PC-3 (cell line): ENCODE results near the gene BIRC5. TPM values are rescaled to one million over a fixed set of nuclear protein-coding genes. Genes with fewer than 3 reads are reported as not detected.

Source experiments
- ATAC-seq: fragments of 200-7000 bp; cut with Tn5 transposase; 2 replicates; pipeline ENCODE4 v1.9.1; 2020; ENCODE audit warnings: mild to moderate bottlenecking, moderate library complexity
- BruUV-seq: library from RNA; stranded (reverse); fragments of 400-500 nt; replicated peaks from 2 replicates; lab custom pipeline; 2021; lab: Mats Ljungman, UMichigan
- CTCF ChIA-PET: fragments of 300-600 bp; sonication (Branson Sonifier 250); formaldehyde crosslinking; loops from one replicate; lab custom pipeline; 2022; ENCODE audit warnings: antibody characterized with exemption; lab: Charles Lee
- POLR2A ChIA-PET: fragments of 300-600 bp; sonication (Branson Sonifier 250); formaldehyde crosslinking; loops from one replicate; lab custom pipeline; 2022; ENCODE audit warnings: antibody characterized with exemption; ENCODE audit not compliant: unreplicated experiment; lab: Charles Lee
- DNase-seq: peaks from one replicate; pipeline ENCODE4 v3.0.0-alpha.2; 2015
- H2AFZ ChIP-seq: fragments of 300-600 bp; sonication (generic); 2 replicates; pipeline ENCODE4 v1.6.0; 2016; ENCODE audit warnings: antibody characterized with exemption, low read length
- H3F3A ChIP-seq: fragments of 300-600 bp; sonication (generic); one replicate; pipeline ENCODE4 v1.6.0; 2017; ENCODE audit warnings: antibody characterized with exemption, low read length, control low read depth, mild to moderate bottlenecking; ENCODE audit not compliant: unreplicated experiment
- H3K27ac ChIP-seq: fragments of 300-600 bp; sonication (generic); 2 replicates; pipeline ENCODE4 v1.5.1; 2016; ENCODE audit warnings: mild to moderate bottlenecking, low read length
- H3K27me3 ChIP-seq: fragments of 300-600 bp; sonication (generic); 2 replicates; pipeline ENCODE4 v1.6.1; 2016; ENCODE audit warnings: low read length, mixed read lengths
- H3K36me3 ChIP-seq: fragments of 300-600 bp; sonication (generic); 2 replicates; pipeline ENCODE4 v1.6.1; 2016; ENCODE audit warnings: low read depth, mixed run types, low read length, mixed read lengths
- H3K4me1 ChIP-seq: fragments of 300-600 bp; sonication (generic); 2 replicates; pipeline ENCODE4 v1.5.1; 2016; ENCODE audit warnings: low read length; ENCODE audit not compliant: insufficient read depth
- H3K4me2 ChIP-seq: fragments of 300-600 bp; sonication (generic); 2 replicates; pipeline ENCODE4 v1.6.0; 2016; ENCODE audit warnings: low read length
- H3K4me3 ChIP-seq: fragments of 300-600 bp; sonication (generic); 2 replicates; pipeline ENCODE4 v1.5.1; 2016; ENCODE audit warnings: mild to moderate bottlenecking, low read length, mixed read lengths
- H3K79me2 ChIP-seq: fragments of 300-600 bp; sonication (generic); 2 replicates; pipeline ENCODE4 v1.6.1; 2017; ENCODE audit warnings: low read length, mixed read lengths
- H3K9ac ChIP-seq: fragments of 300-600 bp; sonication (generic); 2 replicates; pipeline ENCODE4 v1.6.0; 2016; ENCODE audit warnings: mild to moderate bottlenecking, low read length
- H3K9me2 ChIP-seq: fragments of 300-600 bp; sonication (generic); replicated peaks from 2 replicates; pipeline ENCODE4 v1.6.1; 2016; ENCODE audit warnings: mixed run types, low read length, mixed read lengths
- H3K9me3 ChIP-seq: fragments of 300-600 bp; sonication (generic); 2 replicates; pipeline ENCODE4 v1.6.1; 2016; ENCODE audit warnings: low read length, mixed read lengths
- H4K20me1 ChIP-seq: fragments of 300-600 bp; sonication (generic); 2 replicates; pipeline ENCODE4 v1.6.1; 2016; ENCODE audit warnings: low read length, mixed read lengths
- EZH2 ChIP-seq: fragments of 300-600 bp; sonication (generic); IDR thresholded peaks from one replicate; pipeline ENCODE4 v1.6.1; 2017; ENCODE audit warnings: antibody characterized with exemption, mild to moderate bottlenecking, low read length; ENCODE audit not compliant: unreplicated experiment
- EZH2phosphoT487 ChIP-seq: fragments of 300-600 bp; sonication (generic); IDR thresholded peaks from 2 replicates; pipeline ENCODE4 v1.6.1; 2018; ENCODE audit warnings: mild to moderate bottlenecking, antibody characterized with exemption, low read length, borderline replicate concordance
- intact Hi-C: fragments of 100-400 bp; cut with micrococcal nuclease; formaldehyde crosslinking; loops from 2 replicates; pipeline ENCODE4 v1.9.0; 2023
- total RNA-seq: library from RNA; depleted of rRNA; stranded (reverse); fragments of >200 nt; gene quantifications from 2 replicates; pipeline ENCODE4 v1.2.3, GENCODE V29; 2014
- TF ChIP-seq, protein P1 (sequence below): fragments of 300-600 bp; sonication (generic); conservative IDR thresholded peaks from 2 replicates; pipeline ENCODE4 v1.5.1; 2017; ENCODE audit warnings: antibody characterized with exemption, low read depth, mild to moderate bottlenecking, low read length

Gene BIRC5
- total RNA-seq, 1 experiment from 2014 or later: 304 TPM

DNA sequence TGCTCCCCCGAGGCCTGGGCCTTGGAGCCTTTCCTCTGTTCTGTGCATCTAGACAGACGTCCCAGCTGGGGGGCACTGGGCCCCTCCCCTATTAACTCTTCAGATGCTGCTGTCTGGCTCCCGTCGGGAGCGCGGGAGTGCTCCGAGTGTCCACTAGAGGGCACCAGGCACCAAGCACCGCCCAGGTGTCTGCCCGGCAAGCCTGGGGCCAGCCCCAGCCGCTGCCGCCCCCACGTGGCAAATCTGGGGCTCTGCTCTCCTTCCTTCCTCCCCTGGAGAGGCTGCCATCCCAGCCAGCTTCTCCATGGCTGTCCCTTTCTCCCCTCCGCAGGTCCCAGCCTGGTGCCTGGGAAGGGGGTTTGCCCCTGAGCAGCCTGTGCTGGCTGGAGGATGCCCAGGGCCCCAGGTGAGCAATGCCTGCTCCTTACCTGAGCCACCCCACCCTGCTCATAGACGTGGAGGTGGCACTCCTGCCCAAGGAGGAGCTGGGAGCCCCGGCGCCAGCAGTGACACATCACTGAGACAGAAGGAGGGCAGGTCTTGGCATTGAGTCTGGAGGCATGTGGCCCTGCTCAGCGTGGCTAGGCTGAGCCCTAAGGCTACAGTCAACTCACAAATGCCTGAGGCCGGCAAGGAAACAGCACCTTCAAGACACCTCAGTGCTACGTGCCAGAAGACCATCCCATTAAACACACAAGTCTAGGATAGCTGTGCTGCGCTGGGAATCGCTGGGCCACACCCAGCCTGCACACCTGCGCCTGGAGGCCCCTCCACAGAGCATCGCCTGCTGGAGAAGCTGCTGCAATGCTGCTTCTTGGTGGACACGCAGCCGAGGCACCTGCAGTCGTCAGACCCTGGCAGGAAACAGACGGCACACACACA lies 37.1 kb downstream of the BIRC5 start:
- H3K4me3 ChIP-seq: peak overlapping the region; percentile 54

DNA sequence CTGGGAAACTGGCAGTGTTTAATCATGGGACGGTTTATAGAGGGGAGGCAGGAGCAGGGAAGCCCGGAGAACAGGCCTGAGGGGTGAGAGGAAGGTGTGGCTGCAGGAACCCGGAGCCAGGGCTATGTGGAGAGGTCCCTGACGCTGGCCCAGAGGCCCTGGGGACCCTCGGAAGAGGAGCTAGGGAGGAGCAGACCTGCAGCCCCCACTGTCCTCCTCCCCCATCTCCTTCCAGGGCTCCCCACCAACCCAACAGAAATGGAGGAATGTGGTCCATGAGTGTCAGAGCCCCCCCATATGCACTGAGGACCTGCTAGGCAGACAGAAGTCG lies 37.7 kb downstream of the BIRC5 start:
- Histone ChIP-seq H3K27me3 (no peaks in the 10 kb centered on the region), H3K79me2 (0 out of 2 replicates have a peak, but pooled peaks cover 4% of the 10 kb centered on the region), H2AFZ (peak overlapping the region; percentile 59), H3K27ac (peak overlapping the region; percentile 75), H3F3A (no peaks in the 10 kb centered on the region), H3K9ac (peak overlapping the region; percentile 39), H3K4me3 (peak overlapping the region; percentile 54; the same call in 1 of the 2 replicates), H3K36me3 (no peaks in the 10 kb centered on the region), H3K9me2 (no peaks in the 10 kb centered on the region), H3K9me3 (no peaks in the 10 kb centered on the region), H3K4me1 (peaks cover 18% of the 10 kb centered on the region), H3K4me2 (peak overlapping the region; percentile 82), H4K20me1 (no peaks in the 10 kb centered on the region)
- intact Hi-C loops: loop anchor here (1.0 to 5.0 kb wide), 5 partner anchors 64 to 234 kb away; partner anchors contain the start of genes AFMID and TK1
- ChIA-PET CTCF (interaction anchor here (0.5 to 2.1 kb wide), 29 partner anchors 9 to 514 kb away, joined by 3 to 37 read pairs (median 4); partner anchors contain the start of genes AFMID, SOCS3, TK1 and TMC6), POLR2A (no interaction called here)
- BruUV-seq: no TSS peak
- no peak for TF ChIP-seq EZH2
- TF ChIP-seq, protein P1, sequence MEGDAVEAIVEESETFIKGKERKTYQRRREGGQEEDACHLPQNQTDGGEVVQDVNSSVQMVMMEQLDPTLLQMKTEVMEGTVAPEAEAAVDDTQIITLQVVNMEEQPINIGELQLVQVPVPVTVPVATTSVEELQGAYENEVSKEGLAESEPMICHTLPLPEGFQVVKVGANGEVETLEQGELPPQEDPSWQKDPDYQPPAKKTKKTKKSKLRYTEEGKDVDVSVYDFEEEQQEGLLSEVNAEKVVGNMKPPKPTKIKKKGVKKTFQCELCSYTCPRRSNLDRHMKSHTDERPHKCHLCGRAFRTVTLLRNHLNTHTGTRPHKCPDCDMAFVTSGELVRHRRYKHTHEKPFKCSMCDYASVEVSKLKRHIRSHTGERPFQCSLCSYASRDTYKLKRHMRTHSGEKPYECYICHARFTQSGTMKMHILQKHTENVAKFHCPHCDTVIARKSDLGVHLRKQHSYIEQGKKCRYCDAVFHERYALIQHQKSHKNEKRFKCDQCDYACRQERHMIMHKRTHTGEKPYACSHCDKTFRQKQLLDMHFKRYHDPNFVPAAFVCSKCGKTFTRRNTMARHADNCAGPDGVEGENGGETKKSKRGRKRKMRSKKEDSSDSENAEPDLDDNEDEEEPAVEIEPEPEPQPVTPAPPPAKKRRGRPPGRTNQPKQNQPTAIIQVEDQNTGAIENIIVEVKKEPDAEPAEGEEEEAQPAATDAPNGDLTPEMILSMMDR: no peak
- no peak for TF ChIP-seq EZH2phosphoT487
- DNase-seq: no peak
- ATAC-seq: peak; percentile 2; the same call in 1 of the 2 replicates

More for the DNA sequence above, 37.1 kb downstream of the BIRC5 start:
- DNase-seq (peak; percentile 94), ATAC-seq (peak; percentile 87)
- Histone ChIP-seq H3K9me3 (no peaks in the 10 kb centered on the region), H3K4me2 (peak overlapping the region; percentile 82), H2AFZ (peak overlapping the region; percentile 59), H3K9ac (peak overlapping the region; percentile 39), H3K27me3 (no peaks in the 10 kb centered on the region), H3K9me2 (no peaks in the 10 kb centered on the region), H3K27ac (peak overlapping the region; percentile 75), H3K79me2 (0 out of 2 replicates have a peak, but pooled peaks cover 4% of the 10 kb centered on the region), H3K36me3 (no peaks in the 10 kb centered on the region), H3K4me1 (peaks cover 18% of the 10 kb centered on the region), H3F3A (no peaks in the 10 kb centered on the region), H4K20me1 (no peaks in the 10 kb centered on the region)
- TF ChIP-seq, protein P1: peak; percentile 100
- no peak for TF ChIP-seq EZH2phosphoT487
- CTCF ChIA-PET: interaction anchor here (0.5 to 2.1 kb wide), 32 partner anchors 9 to 515 kb away, joined by 3 to 37 read pairs (median 4); partner anchors contain the start of genes AFMID, SOCS3, TK1 and TMC6
- intact Hi-C loops: loop anchor here (1.0 to 5.0 kb wide), 5 partner anchors 64 to 234 kb away; partner anchors contain the start of genes AFMID and TK1
- POLR2A ChIA-PET: no interaction called here
- BruUV-seq: no TSS peak
